ENCODE data around the gene TSHZ1. TPM values are rescaled to one million over a fixed set of nuclear protein-coding genes. Genes with fewer than 3 reads are reported as not detected.

Gene TSHZ1
- 2.2 and 2.7 TPM in 2 replicates for total RNA-seq (2014; rRNA removed; shearing (Covaris generic))

- DNase-seq (ENCODE audit: low spot score), result peak; percentile 57
These were observed at the start of gene TSHZ1 for GRCh38 chr18:75210274-75211001. Gene TSHZ1 (plus strand): TSS chr18:75210797. CDS start chr18:75211877, 1,080 bp downstream.

- DNase-seq (ENCODE audit: low spot score), result peak; percentile 38
These were observed 49.2 kb upstream of the TSHZ1 start for GRCh38 chr18:75161256-75162028.

GRCh38 chr18:75162467-75162866 lies 48.1 kb upstream of the TSHZ1 start:
- DNase-seq (ENCODE audit: low spot score), result peak; percentile 35

- no peak for DNase-seq (ENCODE audit: low spot score)
These were observed 47.6 kb upstream of the TSHZ1 start for GRCh38 chr18:75162978-75163377.

- DNase-seq (ENCODE audit: low spot score), result no peak
These were observed 46.9 kb upstream of the TSHZ1 start for GRCh38 chr18:75163736-75164135.

- DNase-seq (ENCODE audit: low spot score), result no peak
These were observed 46.1 kb upstream of the TSHZ1 start for GRCh38 chr18:75164479-75164878.

- no peak for DNase-seq (ENCODE audit: low spot score)
These were observed 44.7 kb upstream of the TSHZ1 start for GRCh38 chr18:75165926-75166325.

- no peak for DNase-seq (ENCODE audit: low spot score)
These were observed 43.5 kb upstream of the TSHZ1 start for GRCh38 chr18:75167137-75167536.

- DNase-seq (ENCODE audit: low spot score), result no peak
These were observed 42.6 kb upstream of the TSHZ1 start for GRCh38 chr18:75167759-75168618.

GRCh38 chr18:75168619-75169018 lies 42.0 kb upstream of the TSHZ1 start:
- no peak for DNase-seq (ENCODE audit: low spot score)

- DNase-seq (ENCODE audit: low spot score), result no peak
These were observed 41.2 kb upstream of the TSHZ1 start for GRCh38 chr18:75169411-75169810.

- no peak for DNase-seq (ENCODE audit: low spot score)
These were observed 40.4 kb upstream of the TSHZ1 start for GRCh38 chr18:75170022-75170789.

GRCh38 chr18:75170916-75171315 lies 39.7 kb upstream of the TSHZ1 start:
- no peak for DNase-seq (ENCODE audit: low spot score)

GRCh38 chr18:75172299-75173124 lies 38.1 kb upstream of the TSHZ1 start:
- no peak for DNase-seq (ENCODE audit: low spot score)

- DNase-seq (ENCODE audit: low spot score), result no peak
These were observed 37.5 kb upstream of the TSHZ1 start for GRCh38 chr18:75173125-75173432.

GRCh38 chr18:75173738-75174137 lies 36.9 kb upstream of the TSHZ1 start:
- DNase-seq (ENCODE audit: low spot score), result no peak

- DNase-seq (ENCODE audit: low spot score), result no peak
These were observed 33.7 kb upstream of the TSHZ1 start for GRCh38 chr18:75176849-75177248.

- no peak for DNase-seq (ENCODE audit: low spot score)
These were observed 32.2 kb upstream of the TSHZ1 start for GRCh38 chr18:75178376-75178775.

- no peak for DNase-seq (ENCODE audit: low spot score)
These were observed 30.6 kb upstream of the TSHZ1 start for GRCh38 chr18:75179819-75180600.

- DNase-seq (ENCODE audit: low spot score), result peak; percentile 30
These were observed 27.1 kb upstream of the TSHZ1 start for GRCh38 chr18:75183524-75183923.

All from A172 (cell line).